ENCODE data around the gene LOXHD1. TPM values are rescaled to one million over a fixed set of nuclear protein-coding genes. Genes with fewer than 3 reads are reported as not detected.

Gene LOXHD1
- total RNA-seq, 1 experiment from 2014 or later: not detected

GRCh38 chr18:46427216-46427995 is 229.6 kb downstream of the LOXHD1 start:
- Histone ChIP-seq H4K20me1 (ENCODE audit: insufficient read depth) (peaks cover 28% of the 10 kb centered on the region; the same call in 1 of the 2 replicates), H3K79me2 (ENCODE audit: low read depth) (no peaks in the 10 kb centered on the region), H3K36me3 (ENCODE audit: low read depth) (no peaks in the 10 kb centered on the region), H3K9me3 (ENCODE audit: insufficient read depth, low read depth) (no peaks in the 10 kb centered on the region), H3K4me1 (replicated peaks; ENCODE audit: insufficient read depth) (peaks cover 9% of the 10 kb centered on the region), H3K9me2 (ENCODE audit: insufficient read depth) (no peaks in the 10 kb centered on the region), H3F3A (ENCODE audit: insufficient read depth, low read depth) (peaks cover 7% of the 10 kb centered on the region), H3K4me2 (no peak overlapping the region), H3K27me3 (ENCODE audit: insufficient read depth, low read depth) (no peaks in the 10 kb centered on the region), H2AFZ (no peak overlapping the region), H3K4me3 (no peak overlapping the region), H3K27ac (no peak overlapping the region)
- BruUV-seq (replicated peaks): no TSS peak
- DNase-seq: no peak
- CTCF ChIA-PET: no interaction called here
- POLR2A ChIA-PET (ENCODE audit: unreplicated experiment): no interaction called here
- intact Hi-C loops (cut with micrococcal nuclease; ENCODE audit: unreplicated experiment): no loop called here
- no peak for TF ChIP-seq EZH2 (IDR thresholded peaks at IDR 0.05; ENCODE audit: low read depth)
- TF ChIP-seq, protein P1, sequence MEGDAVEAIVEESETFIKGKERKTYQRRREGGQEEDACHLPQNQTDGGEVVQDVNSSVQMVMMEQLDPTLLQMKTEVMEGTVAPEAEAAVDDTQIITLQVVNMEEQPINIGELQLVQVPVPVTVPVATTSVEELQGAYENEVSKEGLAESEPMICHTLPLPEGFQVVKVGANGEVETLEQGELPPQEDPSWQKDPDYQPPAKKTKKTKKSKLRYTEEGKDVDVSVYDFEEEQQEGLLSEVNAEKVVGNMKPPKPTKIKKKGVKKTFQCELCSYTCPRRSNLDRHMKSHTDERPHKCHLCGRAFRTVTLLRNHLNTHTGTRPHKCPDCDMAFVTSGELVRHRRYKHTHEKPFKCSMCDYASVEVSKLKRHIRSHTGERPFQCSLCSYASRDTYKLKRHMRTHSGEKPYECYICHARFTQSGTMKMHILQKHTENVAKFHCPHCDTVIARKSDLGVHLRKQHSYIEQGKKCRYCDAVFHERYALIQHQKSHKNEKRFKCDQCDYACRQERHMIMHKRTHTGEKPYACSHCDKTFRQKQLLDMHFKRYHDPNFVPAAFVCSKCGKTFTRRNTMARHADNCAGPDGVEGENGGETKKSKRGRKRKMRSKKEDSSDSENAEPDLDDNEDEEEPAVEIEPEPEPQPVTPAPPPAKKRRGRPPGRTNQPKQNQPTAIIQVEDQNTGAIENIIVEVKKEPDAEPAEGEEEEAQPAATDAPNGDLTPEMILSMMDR (conservative IDR thresholded peaks at IDR 0.05): no peak

Other genes starting within 250 kb of the LOXHD1 start
- not detected in 2 replicates for gene ST8SIA5, start 99.8 kb upstream of the LOXHD1 start, total RNA-seq (2021)